Fibroblast of villous mesenchyme (primary cell): Measurements from ENCODE around the gene WDR1. TPM values are rescaled to one million over a fixed set of nuclear protein-coding genes. Genes with fewer than 3 reads are reported as not detected.

Experiments used
- DNase-seq: peaks from one replicate; pipeline ENCODE4 v3.0.0-alpha.2; 2010; ENCODE audit warnings: low read depth
- H3K4me3 ChIP-seq: 2 replicates; pipeline ENCODE4 v1.5.1; 2011; ENCODE audit warnings: low read depth, mild to moderate bottlenecking, low read length
- CTCF ChIP-seq: IDR thresholded peaks from 2 replicates; pipeline ENCODE4 v1.5.1; 2012; ENCODE audit warnings: low read depth, mild to moderate bottlenecking, low read length; ENCODE audit not compliant: insufficient read depth
- total RNA-seq: library from RNA; depleted of rRNA; stranded (reverse); fragments of >200 nt; gene quantifications from 2 replicates; pipeline ENCODE4 v1.2.3, GENCODE V29; 2012

WDR1 gene
- total RNA-seq, 1 donor: 516 TPM

DNA sequence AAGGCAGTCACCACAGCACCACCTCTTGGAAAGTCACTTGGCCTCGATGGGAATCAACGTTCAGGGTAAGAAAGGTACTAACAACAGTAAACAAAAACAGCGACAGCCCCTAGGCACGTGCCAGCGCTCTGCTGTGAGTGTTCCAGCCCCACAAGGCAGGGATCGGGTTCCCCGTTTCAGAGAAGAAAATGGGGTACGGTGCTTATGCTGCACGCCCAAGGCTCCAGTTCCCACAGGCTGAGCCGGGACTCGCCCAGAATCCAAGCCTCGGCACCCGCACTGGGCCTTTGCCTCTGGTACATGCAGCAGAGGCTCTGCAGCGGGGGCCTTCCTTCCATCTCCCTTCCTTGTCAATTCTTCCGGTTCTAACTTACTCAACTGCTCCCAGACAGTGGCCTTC, 37.3 kb downstream of the WDR1 start:
- no peak overlapping the region for H3K4me3 ChIP-seq
- no peak for TF ChIP-seq CTCF
- DNase-seq: no peak

DNA sequence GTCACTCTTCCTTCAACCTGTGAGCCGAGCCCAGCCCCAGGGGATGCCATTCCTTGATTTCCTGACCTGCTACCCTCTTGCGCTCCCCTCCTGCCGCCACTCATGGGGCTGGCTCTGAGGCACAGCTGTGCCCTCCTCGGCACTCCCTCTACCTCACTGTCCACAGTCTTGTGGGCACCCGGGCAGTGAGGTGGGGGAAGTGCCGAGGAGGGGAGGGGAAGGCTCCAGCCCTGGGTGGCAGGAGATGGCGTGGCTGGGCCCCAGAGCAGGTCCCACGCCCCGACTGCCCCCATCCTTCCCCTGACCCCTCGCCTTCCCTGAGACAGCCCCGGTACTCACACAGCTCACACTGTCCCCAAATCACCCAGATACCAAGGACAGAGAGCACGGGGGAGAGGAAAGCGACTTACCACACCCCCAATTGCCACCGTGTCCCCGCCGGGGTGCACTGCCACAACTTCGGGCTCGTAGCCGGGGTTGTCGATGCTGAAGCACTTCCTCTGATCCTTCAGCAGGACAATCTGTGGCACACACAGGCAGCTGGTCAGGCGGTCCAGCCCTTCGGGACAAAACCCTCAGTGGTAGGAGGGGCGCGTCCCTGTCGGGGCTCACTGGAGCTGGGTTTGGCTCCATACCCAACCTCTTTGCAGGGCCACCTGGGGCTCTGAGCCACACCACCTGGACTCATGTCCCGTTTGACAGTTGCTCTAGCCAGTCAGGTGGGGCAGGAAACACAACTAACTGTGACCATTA, 37.9 kb downstream of the WDR1 start:
- TF ChIP-seq CTCF: no peak
- no peak overlapping the region for H3K4me3 ChIP-seq
- no peak for DNase-seq

- DNase-seq: no peak
- TF ChIP-seq CTCF: no peak
- H3K4me3 ChIP-seq: no peak overlapping the region
Observed at GRCh38 chr4:10077483-10078335, 38.9 kb downstream of the WDR1 start.

GRCh38 chr4:10077076-10077475, 39.5 kb downstream of the WDR1 start:
- H3K4me3 ChIP-seq: no peak overlapping the region
- DNase-seq: no peak
- no peak for TF ChIP-seq CTCF

DNA sequence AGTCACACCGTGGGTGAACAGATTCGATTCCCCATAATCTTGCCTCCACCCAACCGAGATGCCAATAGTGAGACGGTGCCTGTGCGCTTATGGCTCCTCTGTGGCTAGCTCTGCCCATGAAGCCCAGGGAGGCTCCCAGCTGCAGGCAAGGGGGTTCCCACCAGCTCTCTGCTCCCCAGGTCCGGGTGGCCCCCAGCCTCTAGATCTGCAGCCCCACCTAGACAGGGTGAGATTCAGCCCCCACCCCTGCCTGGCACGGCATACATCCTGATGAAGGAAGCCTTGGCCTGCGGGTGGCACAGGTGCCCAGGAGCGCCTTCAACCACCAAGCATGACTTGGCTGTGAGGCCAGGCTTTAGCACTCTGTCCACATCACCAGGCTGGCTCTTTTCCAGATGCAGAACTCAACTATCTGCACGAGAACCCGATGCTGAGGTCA, 40.6 kb downstream of the WDR1 start:
- TF ChIP-seq CTCF: no peak
- H3K4me3 ChIP-seq: no peak overlapping the region
- no peak for DNase-seq

- no peak overlapping the region for H3K4me3 ChIP-seq
- no peak for TF ChIP-seq CTCF
- no peak for DNase-seq
Observed at GRCh38 chr4:10075158-10075863, 41.3 kb downstream of the WDR1 start.
